IPS-15b (cell line): ENCODE measurements around the gene AHCYL2.
A peak's percentile ranks its signal among the peaks of the same experiment; 100 is the strongest.

Experiments used
- H3K27me3 ChIP-seq: one replicate; pipeline ENCODE4 v1.6.1; 2013; ENCODE audit warnings: low read length; ENCODE audit not compliant: control insufficient read depth, insufficient read depth
- H3K36me3 ChIP-seq: one replicate; pipeline ENCODE4 v1.6.1; 2013; ENCODE audit warnings: low read length; ENCODE audit not compliant: control insufficient read depth, insufficient read depth
- H3K4me1 ChIP-seq: one replicate; pipeline ENCODE4 v1.6.1; 2013; ENCODE audit warnings: mild to moderate bottlenecking, low read length; ENCODE audit not compliant: control insufficient read depth, insufficient read depth
- H3K4me3 ChIP-seq: one replicate; pipeline ENCODE4 v1.5.1; 2013; ENCODE audit warnings: low read depth, low read length
- H3K9ac ChIP-seq: one replicate; pipeline ENCODE4 v1.6.1; 2013; ENCODE audit warnings: low read depth, mild to moderate bottlenecking, low read length
- H3K9me3 ChIP-seq: one replicate; pipeline ENCODE4 v1.6.1; 2013; ENCODE audit warnings: mild to moderate bottlenecking, low read length; ENCODE audit not compliant: control insufficient read depth, insufficient read depth

AHCYL2 gene

DNA sequence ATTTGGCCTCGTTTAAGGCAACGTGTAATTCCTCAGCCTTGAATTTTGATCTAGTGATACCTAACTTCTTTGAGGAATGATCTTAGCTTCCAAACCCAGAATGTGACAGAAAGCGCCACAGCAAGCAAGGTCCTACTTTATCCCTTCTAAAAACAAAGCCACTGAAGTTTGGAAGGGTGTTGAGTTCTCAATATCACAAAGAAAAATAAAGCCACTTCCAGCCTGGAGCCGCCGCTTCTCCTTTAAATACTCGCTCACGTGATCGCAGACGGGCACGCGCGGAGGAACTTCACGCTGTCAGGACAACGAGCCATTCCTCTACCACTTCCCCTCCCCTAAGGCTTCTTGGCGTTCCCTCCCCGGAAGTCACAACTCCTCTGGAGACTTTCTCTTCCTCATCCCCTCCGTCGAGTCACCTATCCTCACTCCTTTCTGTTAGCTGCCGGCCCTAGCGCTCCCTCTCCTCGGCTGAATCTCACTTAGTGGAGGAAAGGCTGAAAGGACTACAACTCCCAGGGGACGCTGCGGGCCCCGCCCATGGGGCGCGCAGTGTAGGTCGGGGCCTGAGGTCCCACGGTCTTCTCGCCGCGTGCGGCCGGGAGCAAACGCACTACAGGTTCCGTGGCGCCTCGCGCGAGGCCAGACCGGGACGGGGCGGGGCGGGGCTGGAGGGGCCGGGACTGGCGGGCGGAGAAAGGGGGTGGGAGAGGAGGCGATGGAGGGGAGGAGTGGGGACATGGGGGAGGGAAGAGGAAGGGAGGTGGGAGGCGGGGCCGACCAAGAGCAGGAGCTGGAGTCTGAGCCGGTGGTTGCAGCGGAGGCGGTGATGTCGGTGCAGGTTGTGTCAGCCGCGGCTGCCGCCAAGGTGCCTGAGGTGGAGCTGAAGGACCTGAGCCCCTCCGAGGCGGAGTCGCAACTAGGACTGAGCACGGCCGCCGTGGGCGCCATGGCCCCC lies at the start of gene AHCYL2:
AHCYL2 (plus strand) TSS at position 780 of the 955 bp plus-strand sequence.
- no peaks in the 10 kb centered on the region for H3K9me3 ChIP-seq
- peaks cover 6% of the 10 kb centered on the region for H3K4me1 ChIP-seq
- H3K27me3 ChIP-seq = no peaks in the 10 kb centered on the region
- H3K36me3 ChIP-seq = peaks cover 2% of the 10 kb centered on the region
- H3K9ac ChIP-seq = peak within 1 kb of the TSS; percentile 68
- peak within 1 kb of the TSS; percentile 91 for H3K4me3 ChIP-seq

DNA sequence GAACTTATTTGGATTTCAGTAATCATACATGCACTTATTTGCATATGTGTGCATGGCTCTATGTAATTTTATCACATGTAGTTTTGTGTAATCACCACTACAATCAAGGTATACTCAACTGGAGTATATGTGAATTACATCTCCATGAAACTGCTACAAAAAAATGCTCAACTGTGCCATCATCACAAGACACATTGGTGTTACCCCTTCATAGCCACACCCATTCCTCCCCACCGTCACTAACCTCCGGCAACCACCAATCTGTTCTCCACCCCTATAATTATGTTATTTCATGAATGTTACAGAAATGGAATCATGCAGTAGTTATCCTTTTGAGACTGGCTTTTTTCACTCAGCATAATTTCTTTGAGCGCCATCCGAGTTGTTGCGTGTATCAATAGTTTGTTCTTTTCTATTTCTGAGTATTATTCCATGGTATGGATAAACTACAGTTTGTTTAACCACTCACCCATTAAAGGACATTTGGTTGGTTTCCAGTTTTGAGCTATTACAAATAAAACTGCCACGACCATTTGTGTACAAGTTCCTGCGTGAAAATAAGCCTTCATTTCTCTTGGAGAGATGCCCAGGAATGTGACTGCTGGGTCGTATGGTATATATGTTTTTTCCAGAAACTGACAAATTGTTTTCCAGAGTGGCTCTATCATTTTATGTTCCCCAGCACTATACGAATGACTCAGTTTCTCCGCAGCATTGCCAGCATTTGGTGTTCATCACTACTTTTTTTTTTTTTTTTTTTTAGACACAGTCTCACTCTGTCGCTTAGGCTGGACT lies 47.7 kb upstream of the AHCYL2 start:
- no peak overlapping the region for H3K9ac ChIP-seq
- H3K4me1 ChIP-seq = no peaks in the 10 kb centered on the region
- no peaks in the 10 kb centered on the region for H3K27me3 ChIP-seq
- H3K36me3 ChIP-seq = no peaks in the 10 kb centered on the region
- H3K4me3 ChIP-seq = no peak overlapping the region
- no peaks in the 10 kb centered on the region for H3K9me3 ChIP-seq

DNA sequence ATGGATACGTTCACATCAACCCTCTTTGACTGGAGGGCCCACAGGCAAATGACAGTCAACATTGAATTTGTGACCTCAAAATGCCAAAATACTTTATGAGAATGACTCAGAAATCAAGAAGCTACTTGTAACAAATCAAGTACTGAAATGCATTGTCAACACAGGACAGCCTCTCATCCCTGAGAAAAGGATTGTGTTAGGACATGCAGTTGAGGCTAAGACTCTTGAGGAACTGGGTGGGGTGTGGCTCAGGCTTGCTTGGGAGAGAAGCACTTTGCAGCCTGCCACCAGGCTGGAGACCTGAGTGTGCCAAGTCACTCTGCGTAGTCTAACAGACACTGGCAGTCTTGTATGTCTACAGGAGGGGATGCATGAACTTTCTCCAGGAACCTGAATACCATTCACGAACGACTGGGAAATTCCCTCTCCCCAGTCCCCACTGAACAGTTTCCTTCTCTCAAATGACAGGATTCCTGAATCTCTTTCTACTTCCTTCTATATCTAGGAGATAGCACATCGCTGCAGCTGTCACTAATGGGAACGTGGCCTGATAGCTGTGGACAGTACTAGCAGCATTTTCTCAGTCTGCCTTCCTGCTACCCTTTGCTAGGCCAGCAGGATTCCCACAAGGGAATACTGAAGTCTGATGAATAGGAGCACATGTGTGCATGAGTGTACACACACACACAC lies 39.7 kb upstream of the AHCYL2 start:
- Histone ChIP-seq H3K4me3 (no peak overlapping the region), H3K9me3 (no peaks in the 10 kb centered on the region), H3K9ac (no peak overlapping the region), H3K4me1 (peaks cover 8% of the 10 kb centered on the region), H3K36me3 (no peaks in the 10 kb centered on the region), H3K27me3 (peaks cover 24% of the 10 kb centered on the region)

DNA sequence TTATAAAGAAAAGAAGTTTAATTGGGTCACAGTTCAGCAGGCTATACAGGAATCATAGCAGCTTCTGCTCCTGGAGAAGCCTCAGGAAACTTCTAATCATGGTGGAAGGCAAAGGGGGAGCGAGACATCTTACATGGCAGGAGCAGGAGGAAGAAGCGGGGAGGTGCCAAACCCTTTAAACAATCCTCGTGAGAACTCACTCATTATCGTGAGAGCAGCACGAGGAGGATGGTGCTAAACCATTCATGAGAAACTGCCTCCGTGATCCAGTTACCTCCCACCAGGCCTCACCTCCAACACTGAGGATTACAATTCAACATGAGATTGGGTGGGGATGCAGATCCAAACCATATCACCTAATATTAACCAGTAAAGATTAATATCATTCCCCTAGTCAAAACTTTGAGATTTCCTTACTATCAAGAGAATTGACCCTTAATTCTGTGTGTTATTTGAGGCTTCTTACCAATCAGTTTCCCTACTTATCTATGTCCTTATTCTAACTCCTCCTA lies 38.0 kb upstream of the AHCYL2 start:
- H3K4me1 ChIP-seq = peaks cover 8% of the 10 kb centered on the region
- peaks cover 24% of the 10 kb centered on the region for H3K27me3 ChIP-seq
- no peak overlapping the region for H3K9ac ChIP-seq
- no peak overlapping the region for H3K4me3 ChIP-seq
- H3K36me3 ChIP-seq = no peaks in the 10 kb centered on the region
- no peaks in the 10 kb centered on the region for H3K9me3 ChIP-seq

DNA sequence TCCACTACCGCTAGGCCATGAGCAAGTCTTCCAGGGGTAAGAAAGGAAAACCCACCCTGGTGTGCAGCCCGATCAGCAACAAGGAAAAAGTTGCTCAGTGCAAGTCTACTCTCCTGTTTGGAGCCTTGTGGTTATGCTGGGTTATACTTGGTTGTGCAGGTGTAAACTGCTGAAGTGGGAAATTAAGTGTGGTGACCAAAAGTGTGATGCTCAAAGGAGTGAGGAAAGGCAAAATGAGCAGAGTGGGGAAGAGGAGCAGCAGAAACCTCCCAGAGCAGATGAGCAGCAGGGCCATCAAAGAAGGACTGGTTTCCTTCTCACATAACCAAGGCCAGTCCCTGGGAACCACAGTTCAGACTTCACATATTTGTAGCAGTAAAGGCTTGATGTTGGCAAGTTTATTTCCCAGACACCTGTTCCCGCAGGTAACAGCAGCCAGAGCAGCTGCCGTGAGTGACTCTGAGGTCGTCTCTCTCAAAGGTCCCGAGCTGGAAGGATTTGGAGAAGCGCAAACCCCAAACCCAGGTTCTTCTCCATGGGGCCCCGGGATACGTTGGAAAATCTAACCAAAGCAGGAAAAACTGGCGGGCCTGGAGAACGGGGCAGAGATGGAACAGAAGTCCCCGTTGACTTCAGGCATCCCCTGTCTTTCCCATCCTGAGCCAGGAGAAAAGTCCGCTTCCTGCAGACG lies 37.0 kb upstream of the AHCYL2 start:
- H3K4me3 ChIP-seq = peak overlapping the region; percentile 86
- peaks cover 24% of the 10 kb centered on the region for H3K27me3 ChIP-seq
- peak overlapping the region; percentile 66 for H3K9ac ChIP-seq
- H3K9me3 ChIP-seq = no peaks in the 10 kb centered on the region
- H3K4me1 ChIP-seq = peaks cover 8% of the 10 kb centered on the region
- H3K36me3 ChIP-seq = no peaks in the 10 kb centered on the region

DNA sequence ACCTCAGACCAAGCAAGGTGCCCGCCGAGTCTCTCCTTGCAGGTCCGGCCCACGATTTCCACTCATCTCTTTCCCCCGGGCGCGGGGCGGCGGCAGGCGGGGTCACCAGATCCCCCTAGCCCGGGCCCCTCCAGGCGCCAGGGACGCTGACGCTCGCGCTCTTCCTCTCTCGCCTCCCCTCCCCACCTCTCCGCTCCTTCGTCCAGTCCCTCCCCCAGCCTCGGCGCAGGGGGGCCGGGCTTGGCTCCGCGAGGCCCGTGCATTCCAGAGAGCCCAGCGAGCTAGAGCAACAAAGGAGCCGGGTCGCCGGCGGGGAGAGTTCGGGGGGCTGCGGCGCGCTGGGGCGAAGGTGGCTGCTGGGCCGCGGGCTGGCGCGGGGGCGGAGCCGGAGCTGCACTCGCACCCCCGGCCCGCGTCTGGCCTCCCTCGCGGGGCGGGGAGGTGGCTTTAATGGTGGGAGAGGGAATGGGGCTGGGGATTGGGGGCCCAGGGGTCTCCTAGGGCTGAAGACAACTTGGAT lies 36.4 kb upstream of the AHCYL2 start, which contains the start of gene SMO:
SMO (plus strand) TSS at position 262 of the 520 bp plus-strand sequence. CDS start 519 bp downstream, outside the sequence.
- Histone ChIP-seq H3K36me3 (no peaks in the 10 kb centered on the region), H3K9ac (peak within 1 kb of the TSS; percentile 81)

DNA sequence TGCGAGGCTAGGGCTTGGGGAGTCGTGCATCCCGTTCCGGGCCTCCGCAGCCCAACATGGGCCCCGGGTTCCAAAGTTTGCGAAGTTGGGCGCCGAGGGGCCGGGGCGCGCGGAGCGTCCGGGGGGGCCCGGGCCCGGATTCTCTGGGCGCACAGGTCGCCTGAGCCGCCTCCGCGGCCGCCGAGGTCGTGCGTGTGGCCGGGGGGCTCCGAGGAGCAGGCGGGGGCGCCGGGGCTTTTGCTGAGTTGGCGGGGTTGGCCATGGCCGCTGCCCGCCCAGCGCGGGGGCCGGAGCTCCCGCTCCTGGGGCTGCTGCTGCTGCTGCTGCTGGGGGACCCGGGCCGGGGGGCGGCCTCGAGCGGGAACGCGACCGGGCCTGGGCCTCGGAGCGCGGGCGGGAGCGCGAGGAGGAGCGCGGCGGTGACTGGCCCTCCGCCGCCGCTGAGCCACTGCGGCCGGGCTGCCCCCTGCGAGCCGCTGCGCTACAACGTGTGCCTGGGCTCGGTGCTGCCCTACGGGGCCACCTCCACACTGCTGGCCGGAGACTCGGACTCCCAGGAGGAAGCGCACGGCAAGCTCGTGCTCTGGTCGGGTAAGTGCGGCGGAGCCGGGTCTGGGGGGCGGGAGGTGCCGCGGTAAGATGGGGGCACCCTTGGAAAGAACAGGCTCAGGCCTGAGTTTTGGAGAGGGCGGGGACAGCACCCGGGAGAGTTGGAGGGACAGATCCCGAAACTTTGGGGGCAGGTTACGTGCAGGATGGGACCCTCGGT lies 35.8 kb upstream of the AHCYL2 start:
- peak overlapping the region; percentile 86 for H3K4me3 ChIP-seq
- H3K9me3 ChIP-seq = no peaks in the 10 kb centered on the region
- H3K9ac ChIP-seq = peak overlapping the region; percentile 81
- peaks cover 8% of the 10 kb centered on the region for H3K4me1 ChIP-seq
- H3K27me3 ChIP-seq = peaks cover 24% of the 10 kb centered on the region
- H3K36me3 ChIP-seq = no peaks in the 10 kb centered on the region

More for the DNA sequence above, 36.4 kb upstream of the AHCYL2 start, which contains the start of gene SMO:
- H3K27me3 ChIP-seq = peaks cover 24% of the 10 kb centered on the region
- peaks cover 8% of the 10 kb centered on the region for H3K4me1 ChIP-seq
- no peaks in the 10 kb centered on the region for H3K9me3 ChIP-seq
- H3K4me3 ChIP-seq = peak within 1 kb of the TSS; percentile 86

DNA sequence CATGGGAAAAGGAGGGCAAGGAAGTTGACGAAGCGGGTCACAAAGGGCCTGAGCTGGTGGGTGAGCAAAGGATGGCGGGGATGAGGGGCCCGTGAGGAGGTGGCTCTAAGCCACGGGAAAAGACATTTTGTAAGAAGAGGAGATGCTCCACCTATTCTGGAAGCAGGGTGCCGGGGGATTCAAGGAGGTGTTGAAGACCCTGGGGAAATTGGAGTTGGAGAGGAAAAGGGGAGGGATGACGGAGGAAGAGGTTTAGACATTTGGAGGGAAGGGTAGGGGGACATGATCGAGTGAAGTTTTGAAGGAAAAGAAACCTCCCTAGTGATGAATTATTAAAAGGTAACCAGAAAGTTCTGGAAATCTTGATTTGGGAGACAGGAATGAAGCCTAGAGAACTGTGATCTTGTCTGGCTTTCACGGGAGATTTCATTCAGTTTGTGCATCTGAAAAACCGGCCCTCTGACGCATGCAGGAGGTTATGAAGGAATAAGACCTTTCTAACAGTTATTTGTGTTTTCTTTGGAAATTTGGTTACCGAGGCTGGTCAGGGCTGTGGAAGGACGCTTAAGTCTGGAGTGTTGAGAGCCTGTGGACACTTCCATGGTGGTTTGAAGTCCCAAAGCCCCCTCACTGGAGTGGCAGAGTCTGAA lies 35.0 kb upstream of the AHCYL2 start:
- peaks cover 24% of the 10 kb centered on the region for H3K27me3 ChIP-seq
- peaks cover 8% of the 10 kb centered on the region for H3K4me1 ChIP-seq
- no peaks in the 10 kb centered on the region for H3K36me3 ChIP-seq
- H3K9me3 ChIP-seq = no peaks in the 10 kb centered on the region
- H3K9ac ChIP-seq = peak overlapping the region; percentile 81
- H3K4me3 ChIP-seq = peak overlapping the region; percentile 86

DNA sequence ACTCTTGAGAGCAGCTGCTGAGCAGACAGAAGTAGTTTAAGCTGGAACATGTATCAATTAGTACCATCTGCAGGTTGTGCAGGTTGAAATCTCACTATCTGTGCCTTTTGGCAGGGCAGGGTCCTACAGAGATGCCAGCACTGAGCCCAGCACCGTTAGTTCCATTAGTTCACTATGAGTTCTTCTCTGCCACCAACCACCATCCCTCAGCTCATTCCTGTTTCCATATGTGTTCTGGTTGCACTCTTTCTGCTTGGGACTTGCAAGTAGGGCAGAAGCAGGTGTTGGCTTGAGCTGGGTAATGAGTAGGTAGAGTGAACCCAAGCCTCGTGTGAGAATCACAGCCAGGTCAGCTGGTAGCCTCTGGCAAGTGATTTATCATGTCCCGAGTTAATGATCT lies 33.6 kb upstream of the AHCYL2 start:
- H3K4me1 ChIP-seq = peaks cover 8% of the 10 kb centered on the region
- H3K9ac ChIP-seq = no peak overlapping the region
- peaks cover 21% of the 10 kb centered on the region for H3K27me3 ChIP-seq
- no peaks in the 10 kb centered on the region for H3K9me3 ChIP-seq
- no peaks in the 10 kb centered on the region for H3K36me3 ChIP-seq
- H3K4me3 ChIP-seq = no peak overlapping the region

DNA sequence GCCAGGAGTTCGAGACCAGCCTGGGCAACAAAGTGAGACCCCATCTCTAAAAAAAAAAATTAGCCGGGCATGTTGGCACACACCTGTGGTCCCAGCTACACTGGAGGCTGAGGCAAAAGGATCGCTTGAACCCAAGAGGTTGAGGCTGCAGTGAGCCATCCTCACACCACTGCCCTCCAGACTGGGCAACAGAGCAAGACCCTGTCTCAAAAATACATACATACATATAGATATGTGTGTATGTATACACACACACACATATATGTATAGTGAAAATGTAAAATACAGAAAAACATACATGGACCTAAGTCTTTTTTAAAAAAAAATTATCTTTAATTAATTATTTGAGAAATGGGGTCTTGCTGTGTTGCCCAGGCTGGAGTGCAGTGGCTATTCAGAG lies 30.9 kb upstream of the AHCYL2 start:
- H3K36me3 ChIP-seq = no peaks in the 10 kb centered on the region

More for the DNA sequence above, 30.9 kb upstream of the AHCYL2 start:
- Histone ChIP-seq H3K27me3 (peaks cover 5% of the 10 kb centered on the region), H3K4me1 (peaks cover 4% of the 10 kb centered on the region), H3K9ac (no peak overlapping the region), H3K9me3 (no peaks in the 10 kb centered on the region), H3K4me3 (no peak overlapping the region)
